GM19351 (cell line): ENCODE results near the gene ACP1.
"Not testable (repeated sequence)": the region's sequence is repeated elsewhere in the genome, so short reads cannot be mapped to it uniquely, and the experiment has no call there.

Experiments used
- ATAC-seq: cut with Tn5 transposase; IDR thresholded peaks from one replicate; pipeline ENCODE4 v1.9.1; 2021; ENCODE audit warnings: mild to moderate bottlenecking, moderate library complexity; ENCODE audit not compliant: unreplicated experiment

The ACP1 gene

DNA sequence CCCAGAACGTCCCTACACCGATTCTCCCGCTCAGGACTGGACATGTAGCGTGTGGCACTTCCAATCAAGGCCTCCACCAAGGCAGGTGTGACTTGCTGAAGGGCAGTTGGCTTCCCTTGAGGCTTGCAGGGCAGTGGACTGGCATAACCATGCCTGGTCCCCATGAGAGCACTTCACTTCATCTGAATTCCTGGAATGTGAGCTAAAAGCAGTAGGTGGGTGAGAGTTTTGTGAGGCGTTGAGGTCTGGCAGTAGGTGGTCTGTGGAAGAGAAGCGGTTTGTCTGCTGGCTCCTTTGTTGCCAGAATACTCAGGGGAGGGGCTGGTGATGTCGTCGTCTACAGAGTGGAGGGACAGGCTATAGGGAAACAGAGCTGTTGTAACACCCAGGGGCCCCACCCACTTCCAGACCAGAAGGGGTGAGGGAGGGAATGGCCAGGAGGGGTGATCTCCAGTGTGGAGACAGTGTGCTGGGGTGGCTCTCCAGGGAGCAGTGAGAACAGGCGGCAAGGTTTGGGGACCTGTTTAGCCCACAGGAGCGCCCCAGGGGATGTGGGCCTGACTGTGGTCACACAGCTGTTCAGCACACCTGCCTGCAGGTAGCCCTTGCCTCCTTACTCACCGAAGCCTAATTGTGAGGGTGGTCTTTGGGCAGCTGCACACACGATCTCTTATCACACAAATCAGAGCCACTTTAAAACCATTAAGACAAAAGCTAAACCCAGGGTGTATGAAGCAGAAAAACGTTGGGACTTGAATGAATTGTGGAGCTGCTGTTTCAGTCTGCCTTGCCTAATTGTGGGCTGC lies 44.6 kb downstream of the ACP1 start:
- no peak for ATAC-seq

DNA sequence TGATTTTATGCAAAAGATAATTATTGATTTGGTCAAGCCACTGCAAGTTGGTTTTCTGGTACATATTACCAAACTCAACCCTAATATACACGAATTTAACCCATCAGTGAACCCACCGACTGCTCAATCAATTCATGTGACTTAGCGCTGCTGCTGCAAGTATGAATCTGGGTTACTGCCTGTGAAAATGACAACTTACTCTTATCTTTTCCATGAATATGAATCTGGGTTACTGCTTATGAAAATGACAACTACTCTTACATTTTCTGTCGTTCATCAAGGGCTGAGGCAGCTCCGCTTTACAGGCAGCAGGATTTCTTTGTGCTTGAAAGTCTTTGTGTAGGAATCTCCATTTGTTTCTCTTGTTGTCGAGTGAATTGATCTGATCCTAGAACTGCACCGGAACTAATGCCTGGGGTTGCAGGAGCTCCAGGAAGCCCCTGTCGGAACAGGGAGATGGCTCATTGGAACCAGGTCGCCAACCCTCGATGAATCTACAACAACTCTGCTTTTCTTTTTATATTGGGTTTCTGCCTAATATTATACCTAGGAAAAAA lies 45.3 kb downstream of the ACP1 start:
- no peak for ATAC-seq

DNA sequence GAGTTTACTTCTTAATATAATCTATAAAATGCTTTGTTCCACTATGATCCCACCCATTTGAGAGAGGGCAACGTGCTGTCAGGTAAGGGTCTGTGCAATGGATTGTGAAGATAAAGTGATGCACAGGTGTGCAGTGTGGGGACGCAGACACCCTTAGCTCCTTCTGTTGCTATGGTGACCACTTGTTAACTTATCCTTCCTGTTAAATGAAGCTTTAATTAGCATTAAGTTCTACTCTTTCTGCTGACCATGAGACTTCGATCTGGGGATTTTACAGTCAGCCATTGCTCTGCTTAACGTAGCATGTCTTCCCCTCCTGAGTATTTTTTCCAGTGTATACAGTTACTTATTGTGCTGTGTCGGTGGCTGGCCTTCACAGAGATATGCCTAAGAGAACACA lies 46.2 kb downstream of the ACP1 start:
- no peak for ATAC-seq

DNA sequence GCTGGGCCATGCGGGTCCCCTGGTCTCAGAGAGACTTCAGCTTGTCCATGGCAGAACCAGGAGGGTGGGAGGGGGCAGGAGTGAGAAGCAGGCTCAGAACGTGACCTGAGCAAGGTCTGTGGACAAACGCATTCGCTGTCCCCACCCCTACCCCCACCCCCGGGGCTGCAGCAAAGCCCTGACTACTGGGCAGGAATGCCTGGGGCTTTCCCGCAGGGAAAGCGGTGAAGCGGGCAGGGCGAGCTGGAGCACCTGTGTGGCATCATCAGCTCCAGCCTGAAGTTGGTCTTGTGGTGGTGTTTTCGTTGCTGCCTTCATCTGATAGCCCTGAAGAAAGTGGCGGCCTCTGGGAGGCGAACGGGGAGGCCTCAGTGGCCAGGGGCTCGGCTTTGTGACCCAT lies 49.2 kb downstream of the ACP1 start:
- no peak for ATAC-seq

DNA sequence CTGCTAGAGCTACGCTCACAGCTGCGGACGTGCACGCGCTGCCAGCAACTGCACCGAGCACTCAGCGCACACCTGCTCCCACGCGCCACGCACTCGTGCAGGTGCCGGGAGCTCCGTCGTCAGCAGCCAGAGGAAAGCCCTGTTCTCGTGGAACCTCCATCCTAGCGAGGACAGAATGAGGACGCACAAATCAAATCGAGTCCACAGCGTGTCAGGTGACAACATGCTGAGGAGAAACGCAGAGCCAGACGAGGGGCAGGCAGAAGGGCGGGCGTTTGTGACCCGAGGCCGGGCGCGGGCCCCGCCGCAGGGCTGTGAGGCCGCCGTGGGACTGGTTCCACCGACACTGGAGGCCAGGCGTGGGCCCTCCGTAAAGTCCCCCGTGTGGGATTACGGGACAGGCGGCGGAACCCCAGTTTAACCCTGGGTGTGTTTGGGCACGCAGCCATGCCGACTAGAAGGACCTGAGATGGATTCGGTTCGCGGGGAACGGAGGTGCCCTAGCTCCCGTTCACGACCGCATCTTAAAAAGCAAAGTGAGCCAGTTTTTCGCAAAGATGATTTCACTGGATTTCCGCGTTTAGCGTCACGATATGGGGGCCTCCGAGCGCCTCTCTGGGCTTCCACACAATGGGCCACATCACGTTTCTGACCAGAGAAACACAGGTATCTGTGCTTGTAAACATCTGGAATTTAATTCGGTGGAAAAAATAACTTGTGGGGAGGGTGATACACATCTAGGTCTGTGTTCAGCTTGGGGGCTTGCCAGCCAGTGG lies 50.0 kb downstream of the ACP1 start:
- ATAC-seq = no peak

DNA sequence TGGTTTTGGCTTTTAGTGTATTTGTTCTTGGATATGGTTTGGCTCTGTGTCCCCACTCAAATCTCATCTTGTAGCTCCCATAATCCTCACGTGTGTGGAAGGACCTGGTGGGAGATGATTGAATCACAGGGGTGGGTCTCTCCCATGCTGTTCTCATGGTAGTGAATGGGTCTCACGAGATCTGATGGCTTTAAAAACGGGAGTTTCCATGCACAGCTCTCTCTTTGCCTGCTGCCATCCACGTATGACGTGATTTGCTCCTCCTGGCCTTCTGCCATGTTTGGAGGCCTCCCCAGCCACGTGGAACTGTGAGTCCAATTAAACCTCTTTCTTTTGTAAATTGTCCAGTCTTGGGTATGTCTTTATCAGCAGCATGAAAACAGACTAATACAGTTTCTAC lies 51.2 kb downstream of the ACP1 start:
- ATAC-seq = not testable (repeated sequence)

DNA sequence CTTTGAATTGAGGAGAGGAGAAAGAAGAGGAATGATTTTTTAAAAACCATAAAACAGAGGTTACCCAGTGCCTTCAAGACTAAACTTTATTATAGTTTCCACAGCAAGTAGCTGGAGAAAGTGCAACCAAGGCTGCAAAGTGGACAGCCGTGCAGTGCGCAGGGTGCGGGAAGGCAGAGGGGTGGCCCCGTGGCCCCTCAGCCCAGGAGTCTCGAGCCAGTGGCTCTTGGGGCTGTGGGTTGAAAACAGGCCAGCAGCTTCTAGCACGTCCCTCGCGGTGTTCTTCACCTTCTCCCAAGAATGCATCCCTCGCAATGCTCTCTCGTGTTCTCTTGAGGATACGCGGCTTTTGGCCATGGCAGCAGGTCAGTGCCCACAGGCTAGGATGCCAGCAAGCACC lies 51.6 kb downstream of the ACP1 start:
- no peak for ATAC-seq

DNA sequence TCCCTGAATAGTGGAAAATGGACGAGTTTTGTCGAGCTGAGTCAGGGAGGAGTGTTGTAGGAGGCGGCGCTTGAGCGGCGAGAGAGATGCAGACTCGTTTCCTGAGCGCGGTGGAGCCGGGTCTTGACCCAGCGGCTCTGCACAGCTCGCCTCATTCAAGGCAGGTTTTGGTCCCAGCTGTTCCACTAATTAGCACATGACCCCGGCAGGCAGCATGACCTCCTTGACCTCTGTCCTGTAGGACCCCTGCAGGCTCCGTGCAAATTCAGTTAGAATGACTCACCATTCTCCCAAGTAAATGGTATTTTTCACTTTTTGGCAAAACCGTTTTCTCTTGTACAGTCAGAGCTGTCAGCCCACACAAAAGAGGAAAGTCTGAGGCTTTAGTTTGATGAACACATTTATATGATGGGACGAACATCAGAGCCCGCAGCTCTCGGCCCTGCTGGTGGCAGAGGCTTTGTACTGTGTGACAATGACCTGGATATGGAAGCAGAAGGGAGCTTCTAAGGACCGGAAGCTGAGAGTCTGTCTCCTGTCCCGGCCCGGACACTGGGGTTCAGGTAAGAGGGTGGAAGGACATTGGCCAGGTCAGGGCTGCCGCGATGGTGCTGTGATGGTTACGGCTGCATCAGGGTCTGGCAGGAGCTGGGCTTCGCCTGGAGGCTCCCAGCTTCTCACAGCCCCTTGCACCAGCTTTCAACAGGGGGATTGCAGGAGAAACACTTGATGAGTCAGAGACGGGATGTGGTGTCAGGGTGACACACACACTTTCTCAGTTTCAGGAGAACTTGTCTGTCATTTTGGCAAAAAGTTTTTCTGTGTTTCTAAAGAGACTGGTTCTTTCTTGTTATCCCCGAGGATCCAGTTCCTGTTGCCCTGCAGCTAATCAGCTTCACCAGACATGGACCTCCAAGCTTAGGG lies 53.0 kb downstream of the ACP1 start:
- peak; percentile 59 for ATAC-seq

DNA sequence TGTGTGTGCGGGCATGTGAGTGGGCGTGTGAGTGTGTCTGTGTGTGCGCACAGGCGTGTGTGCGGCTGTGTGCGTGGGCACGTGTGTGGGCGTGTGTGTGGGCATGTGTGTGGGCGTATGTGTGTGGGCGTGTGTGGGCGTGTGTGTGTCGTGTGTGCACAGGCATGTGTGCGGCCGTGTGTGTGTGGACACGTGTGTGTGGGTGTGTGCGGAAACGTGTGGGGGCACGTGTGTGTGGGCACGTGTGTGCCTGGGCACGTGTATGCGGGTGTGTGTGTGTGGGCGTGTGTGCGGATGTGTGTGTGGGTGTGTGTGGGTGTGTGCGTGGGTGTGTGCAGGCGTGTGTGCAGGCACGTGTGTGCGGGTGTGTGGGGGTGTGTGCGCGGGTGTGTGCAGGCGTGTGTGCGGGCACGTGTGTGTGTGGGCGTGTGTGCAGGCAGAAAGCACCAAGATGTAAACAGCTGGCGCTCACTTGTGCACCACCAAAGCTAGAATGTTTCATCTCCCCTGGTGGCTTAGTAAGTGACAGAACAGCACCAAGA lies 54.4 kb downstream of the ACP1 start:
- no peak for ATAC-seq

DNA sequence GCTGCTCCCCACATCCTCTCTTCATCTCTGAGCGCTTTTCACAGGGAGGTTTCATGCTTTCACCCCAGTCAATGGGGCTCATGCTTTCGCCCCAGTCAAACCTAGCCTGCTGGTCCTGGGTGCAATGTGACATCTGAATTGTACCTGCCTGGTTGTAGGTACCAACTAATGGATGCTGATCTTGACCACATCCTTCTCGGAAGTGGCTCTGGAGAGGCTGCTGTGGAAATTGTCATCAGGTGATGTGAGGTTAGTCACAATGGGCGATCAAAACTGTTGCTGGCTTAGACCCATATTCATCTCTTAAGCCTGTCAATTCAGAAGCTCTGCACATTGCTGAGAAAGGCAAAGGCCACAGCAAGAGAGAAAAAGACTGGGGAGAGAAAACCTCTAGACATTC lies 55.8 kb downstream of the ACP1 start:
- no peak for ATAC-seq

DNA sequence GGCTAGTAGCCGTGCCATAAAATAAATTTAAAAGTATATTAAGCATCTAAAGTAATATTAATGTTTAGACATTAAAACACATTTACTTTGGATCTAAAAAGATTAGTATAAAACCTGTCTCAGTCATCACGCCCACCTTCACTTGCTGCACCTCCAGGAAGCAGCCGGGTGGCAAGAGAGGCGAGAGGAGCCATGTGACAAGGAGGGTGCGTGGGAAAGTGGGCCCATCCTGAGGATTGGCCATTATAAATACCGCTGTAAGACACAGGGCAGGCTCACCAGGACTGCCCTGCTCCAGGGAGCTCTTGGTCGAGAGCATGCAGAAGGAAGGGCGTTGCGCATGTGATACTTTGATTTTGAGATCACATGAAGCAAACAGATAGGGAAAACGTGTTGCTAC lies 57.6 kb downstream of the ACP1 start:
- ATAC-seq = no peak

DNA sequence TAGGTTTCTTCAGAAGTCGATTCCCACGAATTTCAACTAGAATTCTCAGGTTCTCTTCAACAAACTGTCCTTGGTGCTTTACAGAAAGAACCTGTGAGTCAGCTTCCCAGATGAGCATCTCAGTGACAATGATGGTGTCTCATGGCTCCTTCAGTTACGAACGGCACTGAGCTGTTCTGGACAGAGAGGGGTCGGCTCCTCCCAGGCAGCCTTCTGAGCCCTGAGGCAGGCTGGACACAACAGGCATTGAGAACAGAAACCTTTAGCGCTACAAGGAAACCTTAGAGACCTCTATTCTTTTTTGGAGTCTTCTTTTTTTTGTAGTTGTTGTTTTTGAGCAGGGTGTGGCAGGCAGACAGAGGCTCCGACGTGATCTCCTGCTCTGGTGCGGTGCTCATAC lies 58.3 kb downstream of the ACP1 start:
- no peak for ATAC-seq
